Mucosa of descending colon (tissue), 3 donors: ENCODE results near the gene SCGB1D2. TPM values are rescaled to one million over a fixed set of nuclear protein-coding genes. Genes with fewer than 3 reads are reported as not detected.

Experiments
- ATAC-seq: fragments of 200-7000 bp; cut with Tn5 transposase; one replicate; pipeline ENCODE4 v1.9.1; 2020; ENCODE audit warnings: mild to moderate bottlenecking, moderate library complexity
- DNase-seq, 3 donors: peaks; one replicate each; pipeline ENCODE4 v3.0.0-alpha.2; 2020
- H3K36me3 ChIP-seq: fragments of 200-600 bp; one replicate; pipeline ENCODE4 v1.8.0; 2021; ENCODE audit warnings: low read depth, mild to moderate bottlenecking
- H3K4me1 ChIP-seq: fragments of 200-600 bp; one replicate; pipeline ENCODE4 v1.8.0; 2021; ENCODE audit warnings: low read depth, mild to moderate bottlenecking
- H3K4me3 ChIP-seq: fragments of 200-600 bp; one replicate; pipeline ENCODE4 v1.8.0; 2021; ENCODE audit warnings: mild to moderate bottlenecking
- H3K9me3 ChIP-seq: fragments of 200-600 bp; one replicate; pipeline ENCODE4 v1.8.0; 2021; ENCODE audit warnings: mild to moderate bottlenecking
- CTCF ChIP-seq: fragments of 200-600 bp; IDR thresholded peaks from one replicate; pipeline ENCODE4 v1.8.0; 2022; ENCODE audit warnings: antibody characterized with exemption, mild to moderate bottlenecking
- intact Hi-C, 2 donors: fragments of 100-400 bp; cut with DNase I in 1 of 2; cut with micrococcal nuclease in 1 of 2; formaldehyde crosslinking; loops; one replicate each; pipeline versions ENCODE4 v1.11.0 to v1.11.1; 2022; cut with DNase I, micrococcal nuclease
- total RNA-seq, 3 donors: library from RNA; stranded (reverse); fragmentation: NEBNext Ultra II Directional in 2 of 3; extraction: Animal tissue kit (Norgen Biotek cat#: 25700) in 2 of 3; gene quantifications; one replicate each; pipeline versions ENCODE4 v1.2.1 to v1.2.4, GENCODE V29; 2021 to 2023
- donor health status: DM: no; HTN: no; CAD: no; lungs with moderate emphysema.
- donor health status: DM: no; HTN: no; CAD: no.
- donor health status: DM: no; HTN: yes; CAD: no.

SCGB1D2 gene
- total RNA-seq, 3 donors from 2014 or later, result not detected

GRCh38 chr11:62273789-62274275 lies 31.8 kb downstream of the SCGB1D2 start:
- no peak overlapping the region for H3K4me3 ChIP-seq
- intact Hi-C loops, result no loop called here
- H3K36me3 ChIP-seq, result no peaks in the 10 kb centered on the region

GRCh38 chr11:62280452-62280851 lies 38.4 kb downstream of the SCGB1D2 start:
- intact Hi-C loops, result no loop called here
- H3K36me3 ChIP-seq, result no peaks in the 10 kb centered on the region
- no peak for ATAC-seq
- no peak for DNase-seq
- no peaks in the 10 kb centered on the region for H3K9me3 ChIP-seq
- no peaks in the 10 kb centered on the region for H3K4me1 ChIP-seq
- no peak for TF ChIP-seq CTCF
- no peak overlapping the region for H3K4me3 ChIP-seq

More at GRCh38 chr11:62273789-62274275, 31.8 kb downstream of the SCGB1D2 start:
- Histone ChIP-seq H3K4me1 (no peaks in the 10 kb centered on the region), H3K9me3 (no peaks in the 10 kb centered on the region)
- ATAC-seq, result no peak
- TF ChIP-seq CTCF, result no peak
- DNase-seq, result no peak

Other genes starting within 250 kb of the SCGB1D2 start
- gene INCENP, start 118.2 kb upstream of the SCGB1D2 start, total RNA-seq, result 10 to 100 TPM; 29.9 to 36.1 (median 32.6) TPM
- not detected for gene SCGB1D1, start 52.0 kb upstream of the SCGB1D2 start, total RNA-seq
- 1 to 10 TPM; 1.5 to 9.8 (median 5.4) TPM for gene SCGB2A1, start 33.6 kb upstream of the SCGB1D2 start, total RNA-seq
- gene SCGB2A2, start 27.9 kb downstream of the SCGB1D2 start, total RNA-seq, result not detected
- gene SCGB1D4, start 56.8 kb downstream of the SCGB1D2 start, total RNA-seq, result not detected
- gene ASRGL1, start 95.2 kb downstream of the SCGB1D2 start, total RNA-seq, result 10 to 100 TPM; 12.2 to 66.7 (median 13.9) TPM
- gene SCGB1A1, start 176.8 kb downstream of the SCGB1D2 start, total RNA-seq, result not detected